OCI-LY3 (cell line): ENCODE measurements around the gene RELB.

ENCODE experiments used
- EZH2phosphoT487 ChIP-seq: fragments of 200-600 bp; shearing (Covaris generic); IDR thresholded peaks from 2 replicates; pipeline ENCODE4 v1.6.1; 2018; ENCODE audit warnings: antibody characterized with exemption, mixed run types, low read depth
- TF ChIP-seq, protein P1 (sequence below): fragments of 200-600, 300-600 bp; sonication (generic); IDR thresholded peaks from 2 replicates; pipeline ENCODE4 v1.5.1; 2014; ENCODE audit warnings: antibody characterized with exemption, low read length, low read depth

DNA sequence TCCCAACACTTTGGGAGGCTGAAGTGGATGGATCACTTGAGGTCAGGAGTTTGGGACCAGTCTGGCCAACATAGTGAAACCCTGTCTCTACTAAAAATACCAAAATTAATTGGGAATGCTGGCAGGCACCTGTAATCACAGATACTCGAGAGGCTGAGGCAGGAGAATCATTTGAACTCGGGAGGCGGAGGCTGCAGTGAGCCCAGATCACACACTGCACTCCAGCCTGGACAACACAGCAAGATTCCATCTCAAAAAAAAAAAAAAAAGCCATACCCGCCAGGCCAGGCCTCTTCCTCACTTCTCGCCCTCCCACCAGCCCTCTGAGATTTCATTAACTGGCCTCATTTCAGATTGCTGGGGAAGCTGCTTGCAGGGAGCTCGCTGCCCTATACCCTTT lies 7.7 kb upstream of the RELB start:
- TF ChIP-seq, protein P1, sequence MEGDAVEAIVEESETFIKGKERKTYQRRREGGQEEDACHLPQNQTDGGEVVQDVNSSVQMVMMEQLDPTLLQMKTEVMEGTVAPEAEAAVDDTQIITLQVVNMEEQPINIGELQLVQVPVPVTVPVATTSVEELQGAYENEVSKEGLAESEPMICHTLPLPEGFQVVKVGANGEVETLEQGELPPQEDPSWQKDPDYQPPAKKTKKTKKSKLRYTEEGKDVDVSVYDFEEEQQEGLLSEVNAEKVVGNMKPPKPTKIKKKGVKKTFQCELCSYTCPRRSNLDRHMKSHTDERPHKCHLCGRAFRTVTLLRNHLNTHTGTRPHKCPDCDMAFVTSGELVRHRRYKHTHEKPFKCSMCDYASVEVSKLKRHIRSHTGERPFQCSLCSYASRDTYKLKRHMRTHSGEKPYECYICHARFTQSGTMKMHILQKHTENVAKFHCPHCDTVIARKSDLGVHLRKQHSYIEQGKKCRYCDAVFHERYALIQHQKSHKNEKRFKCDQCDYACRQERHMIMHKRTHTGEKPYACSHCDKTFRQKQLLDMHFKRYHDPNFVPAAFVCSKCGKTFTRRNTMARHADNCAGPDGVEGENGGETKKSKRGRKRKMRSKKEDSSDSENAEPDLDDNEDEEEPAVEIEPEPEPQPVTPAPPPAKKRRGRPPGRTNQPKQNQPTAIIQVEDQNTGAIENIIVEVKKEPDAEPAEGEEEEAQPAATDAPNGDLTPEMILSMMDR: no peak
- no peak for TF ChIP-seq EZH2phosphoT487
